ENCODE measurements around the gene SPCS2. TPM values are rescaled to one million over a fixed set of nuclear protein-coding genes. Genes with fewer than 3 reads are reported as not detected.
A peak's percentile ranks its signal among the peaks of the same experiment; 100 is the strongest.

Gene SPCS2
- total RNA-seq, result 10 to 100 TPM; 14.0 to 28.5 (median 18.3) TPM

DNA sequence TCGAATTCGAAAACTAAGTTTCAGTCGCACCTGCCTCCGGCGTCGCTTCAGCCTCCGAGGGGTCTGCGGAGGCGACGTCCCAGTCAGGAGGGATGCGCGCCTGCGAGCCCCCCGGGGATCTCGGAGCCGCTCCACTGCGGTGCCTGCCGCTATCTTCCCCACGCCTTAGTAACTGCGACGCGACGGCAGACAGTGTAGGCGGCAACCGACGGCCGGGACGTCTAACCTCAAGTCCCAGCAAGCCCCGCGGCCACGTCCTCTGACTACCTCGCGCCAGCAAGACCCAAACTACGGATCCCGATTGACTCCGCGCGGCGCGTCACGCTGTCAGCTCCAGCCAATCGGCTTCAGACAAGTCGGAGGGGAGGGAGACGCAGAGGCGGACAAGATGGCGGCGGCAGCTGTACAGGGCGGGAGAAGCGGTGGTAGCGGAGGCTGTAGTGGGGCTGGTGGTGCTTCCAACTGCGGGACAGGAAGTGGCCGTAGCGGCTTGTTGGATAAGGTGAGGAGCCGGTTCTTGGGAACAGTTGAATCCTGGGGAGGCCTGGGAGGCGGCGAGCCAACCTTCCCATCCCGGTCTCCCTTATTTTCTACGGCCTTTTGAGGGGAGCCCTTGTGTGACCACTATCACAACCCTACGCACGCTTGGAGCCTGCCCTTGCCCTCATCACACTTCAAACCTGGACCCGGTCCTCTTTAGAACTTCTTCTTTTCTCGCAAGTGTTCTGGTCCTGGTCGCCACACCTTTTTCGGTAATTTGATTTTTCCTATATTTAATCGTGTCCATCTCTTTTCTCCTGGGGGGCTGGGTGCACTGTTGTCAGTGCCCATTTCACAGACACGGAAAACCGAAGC, at the start of gene SPCS2, which contains the start of gene XRRA1:
SPCS2 (plus strand) TSS at position 369 of the 855 bp plus-strand sequence; CDS start at position 389, 20 bp downstream.
XRRA1 (minus strand) TSS at position 194 of the 855 bp plus-strand sequence. CDS start 8,213 bp downstream, outside the sequence.
- TF ChIP-seq, protein P1, sequence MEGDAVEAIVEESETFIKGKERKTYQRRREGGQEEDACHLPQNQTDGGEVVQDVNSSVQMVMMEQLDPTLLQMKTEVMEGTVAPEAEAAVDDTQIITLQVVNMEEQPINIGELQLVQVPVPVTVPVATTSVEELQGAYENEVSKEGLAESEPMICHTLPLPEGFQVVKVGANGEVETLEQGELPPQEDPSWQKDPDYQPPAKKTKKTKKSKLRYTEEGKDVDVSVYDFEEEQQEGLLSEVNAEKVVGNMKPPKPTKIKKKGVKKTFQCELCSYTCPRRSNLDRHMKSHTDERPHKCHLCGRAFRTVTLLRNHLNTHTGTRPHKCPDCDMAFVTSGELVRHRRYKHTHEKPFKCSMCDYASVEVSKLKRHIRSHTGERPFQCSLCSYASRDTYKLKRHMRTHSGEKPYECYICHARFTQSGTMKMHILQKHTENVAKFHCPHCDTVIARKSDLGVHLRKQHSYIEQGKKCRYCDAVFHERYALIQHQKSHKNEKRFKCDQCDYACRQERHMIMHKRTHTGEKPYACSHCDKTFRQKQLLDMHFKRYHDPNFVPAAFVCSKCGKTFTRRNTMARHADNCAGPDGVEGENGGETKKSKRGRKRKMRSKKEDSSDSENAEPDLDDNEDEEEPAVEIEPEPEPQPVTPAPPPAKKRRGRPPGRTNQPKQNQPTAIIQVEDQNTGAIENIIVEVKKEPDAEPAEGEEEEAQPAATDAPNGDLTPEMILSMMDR (IDR thresholded peaks at IDR 0.05), result no peak
- peak; percentile 64 to 82 for TF ChIP-seq POLR2A (IDR thresholded peaks at IDR 0.05)
- Histone ChIP-seq H3K27ac (peak within 1 kb of the TSS; percentile 77 to 87 (median 82)), H3K9me3 (no peaks in the 10 kb centered on the region), H3K27me3 (no peaks in the 10 kb centered on the region), H3K36me3 (peaks cover 0 to 6% (median 0%) of the 10 kb centered on the region in 3 donors), H3K4me3 (peak within 1 kb of the TSS; percentile 68 to 98 (median 77)), H3K4me1 (peaks cover 0 to 40% (median 16%) of the 10 kb centered on the region in 4 donors)
- DNase-seq, result peak; percentile 99 to 100 (median 99)

DNA sequence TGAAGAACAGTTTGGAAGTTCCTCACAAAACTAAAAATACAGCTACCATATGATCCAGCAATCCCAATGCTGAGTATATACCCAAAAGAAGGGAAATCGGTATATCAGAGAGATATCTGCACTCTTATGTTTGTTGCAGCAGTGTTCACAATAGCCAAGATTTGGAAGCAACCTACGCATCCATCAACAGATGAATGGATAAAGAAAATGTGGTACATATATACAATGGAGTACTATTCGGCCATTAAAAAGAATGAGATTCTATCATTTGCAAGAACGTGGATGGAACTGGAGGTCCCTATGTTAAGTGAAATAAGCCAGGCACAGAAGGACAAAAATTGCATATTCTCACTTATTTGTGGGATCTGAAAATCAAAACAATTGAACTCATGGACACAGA, 46.7 kb upstream of the SPCS2 start:
- Histone ChIP-seq H3K36me3 (peaks cover 0 to 8% (median 0%) of the 10 kb centered on the region in 3 donors), H3K27ac (no peak overlapping the region), H3K27me3 (no peaks in the 10 kb centered on the region), H3K4me1 (no peaks in the 10 kb centered on the region), H3K9me3 (peaks cover 0 to 7% (median 0%) of the 10 kb centered on the region in 4 donors), H3K4me3 (no peak overlapping the region)
- TF ChIP-seq, protein P1 (IDR thresholded peaks at IDR 0.05), result no peak
- no peak for TF ChIP-seq POLR2A (IDR thresholded peaks at IDR 0.05)
- DNase-seq, result no peak

DNA sequence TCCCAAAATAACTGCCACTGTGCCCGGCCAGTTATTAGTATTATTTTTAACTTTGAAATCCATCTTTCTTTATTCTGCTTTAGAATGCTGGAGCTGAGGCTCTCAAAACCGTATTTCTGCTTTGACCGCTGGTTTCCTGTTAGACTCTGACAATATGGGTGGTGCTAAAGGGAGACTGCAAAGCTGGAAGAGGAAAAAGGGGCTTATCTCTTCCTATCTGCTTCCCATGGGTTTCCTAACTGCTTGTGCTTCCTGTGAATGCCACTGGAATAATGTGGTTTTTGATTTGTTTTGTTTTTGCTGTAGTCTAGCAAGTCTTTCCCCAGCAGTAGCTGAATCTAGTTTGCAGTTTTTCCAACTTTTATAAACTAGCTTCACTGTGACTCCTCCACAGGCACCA, 43.7 kb upstream of the SPCS2 start:
- H3K4me1 ChIP-seq, result no peaks in the 10 kb centered on the region
- no peak for TF ChIP-seq POLR2A (IDR thresholded peaks at IDR 0.05)
- TF ChIP-seq, protein P1 (IDR thresholded peaks at IDR 0.05), result no peak
- peaks cover 0 to 32% (median 0%) of the 10 kb centered on the region in 3 donors for H3K36me3 ChIP-seq
- H3K9me3 ChIP-seq, result peaks cover 0 to 7% (median 0%) of the 10 kb centered on the region in 4 donors
- no peaks in the 10 kb centered on the region for H3K27me3 ChIP-seq
- DNase-seq, result no peak
- no peak overlapping the region for H3K27ac ChIP-seq
- H3K4me3 ChIP-seq, result no peak overlapping the region

DNA sequence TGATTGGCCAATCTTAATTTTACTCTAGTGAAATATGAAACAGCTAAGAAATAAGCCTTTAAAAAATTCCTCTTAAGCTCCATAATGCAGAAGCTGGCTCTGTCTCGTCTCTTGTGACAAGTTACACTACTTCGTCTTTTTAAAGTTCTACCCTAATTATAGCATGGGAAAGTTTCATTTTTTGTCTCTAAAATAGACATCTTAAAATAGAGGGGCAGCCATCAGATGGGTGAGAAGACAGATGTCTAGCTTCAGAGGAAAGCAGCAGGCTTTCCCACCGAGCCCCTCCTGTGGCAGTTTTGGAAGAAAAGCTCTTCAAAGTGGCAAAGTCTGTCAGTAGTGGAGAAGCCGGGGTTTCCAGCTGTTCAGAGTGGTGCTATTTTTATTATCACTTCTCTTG, 39.7 kb upstream of the SPCS2 start:
- Histone ChIP-seq H3K36me3 (peaks cover 0 to 45% (median 0%) of the 10 kb centered on the region in 3 donors), H3K27ac (no peak overlapping the region), H3K9me3 (no peaks in the 10 kb centered on the region), H3K4me3 (no peak overlapping the region), H3K27me3 (no peaks in the 10 kb centered on the region), H3K4me1 (no peaks in the 10 kb centered on the region)
- TF ChIP-seq, protein P1 (IDR thresholded peaks at IDR 0.05), result no peak
- no peak for DNase-seq

DNA sequence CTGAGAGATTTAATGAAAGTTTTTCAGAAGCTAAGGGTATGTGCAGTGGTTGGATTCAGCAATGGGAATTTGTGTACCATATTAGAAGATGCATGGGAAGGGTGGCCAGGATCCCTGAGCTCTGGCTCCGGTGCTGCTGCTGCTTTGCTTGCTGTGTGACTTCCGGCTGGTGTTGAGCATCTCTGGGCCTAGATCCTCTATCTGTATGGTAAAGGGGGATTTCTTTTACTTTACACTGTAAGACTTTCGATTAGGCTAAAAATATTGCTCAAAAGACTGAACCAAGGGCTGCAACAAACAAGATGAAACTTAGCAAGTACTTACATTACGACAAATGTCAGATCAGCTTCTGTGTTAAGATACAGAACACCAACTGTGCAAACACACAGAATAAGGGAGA, 39.3 kb upstream of the SPCS2 start:
- Histone ChIP-seq H3K4me3 (no peak overlapping the region), H3K27me3 (no peaks in the 10 kb centered on the region), H3K4me1 (no peaks in the 10 kb centered on the region), H3K36me3 (peaks cover 0 to 45% (median 0%) of the 10 kb centered on the region in 3 donors), H3K9me3 (no peaks in the 10 kb centered on the region), H3K27ac (no peak overlapping the region)
- TF ChIP-seq, protein P1 (IDR thresholded peaks at IDR 0.05), result no peak
- no peak for TF ChIP-seq POLR2A (IDR thresholded peaks at IDR 0.05)
- DNase-seq, result no peak

Data from Peyer's patch (tissue), 4 donors.